Dermis microvascular lymphatic vessel endothelial cell (primary cell): ENCODE results near the gene AIF1. TPM values are rescaled to one million over a fixed set of nuclear protein-coding genes. Genes with fewer than 3 reads are reported as not detected.
A peak's percentile ranks its signal among the peaks of the same experiment; 100 is the strongest.

Experiments
- DNase-seq, 2 donors: peaks; one replicate each; pipeline versions ENCODE4 v3.0.0 to v3.0.0-alpha.2; 2010; ENCODE audit warnings: low read depth in 2 of 2
- total RNA-seq: library from RNA; depleted of rRNA; stranded (reverse); fragments of >200 nt; gene quantifications from 2 replicates; pipeline ENCODE4 v1.2.1, GENCODE V29; 2014

AIF1 gene
- total RNA-seq, 1 donor from 2014 or later = 0.13 TPM

DNA sequence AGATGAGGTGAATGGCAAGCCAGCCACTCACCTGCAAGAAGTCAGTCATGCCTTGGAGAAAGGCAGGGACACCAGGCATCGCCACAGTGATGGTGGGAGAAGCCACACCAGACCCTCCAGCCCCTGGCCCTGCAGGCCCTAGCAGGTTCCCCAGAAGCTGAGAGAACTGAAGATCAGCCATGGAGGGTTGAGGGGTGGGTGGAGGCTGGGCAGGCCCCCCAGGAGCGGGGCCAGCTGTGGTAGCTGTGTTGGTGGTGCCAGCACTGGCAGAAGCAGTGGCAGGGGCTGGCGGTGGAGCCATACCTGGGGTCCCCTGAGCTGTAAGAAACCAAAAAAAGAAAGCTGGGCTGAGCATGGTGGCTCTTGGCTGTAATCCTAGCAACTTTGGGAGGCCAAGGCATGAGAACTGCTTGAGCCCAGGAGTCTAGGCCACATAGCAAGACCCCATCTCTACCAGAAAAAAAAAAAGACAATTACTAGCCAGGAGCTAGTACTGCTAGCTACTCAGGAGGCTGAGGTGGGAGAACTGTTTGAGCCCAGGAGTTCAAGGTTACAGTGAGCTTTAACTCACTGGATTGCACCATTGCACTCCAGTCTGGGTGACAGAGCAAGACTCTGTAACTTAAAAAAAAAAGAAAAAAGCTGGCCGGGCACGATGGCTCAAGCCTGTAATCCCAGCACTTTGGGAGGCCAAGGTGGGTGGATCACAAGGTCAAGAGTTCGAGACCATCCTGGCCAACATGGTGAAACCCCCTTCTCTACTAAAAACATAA, 27.9 kb downstream of the AIF1 start:
- DNase-seq = no peak

DNA sequence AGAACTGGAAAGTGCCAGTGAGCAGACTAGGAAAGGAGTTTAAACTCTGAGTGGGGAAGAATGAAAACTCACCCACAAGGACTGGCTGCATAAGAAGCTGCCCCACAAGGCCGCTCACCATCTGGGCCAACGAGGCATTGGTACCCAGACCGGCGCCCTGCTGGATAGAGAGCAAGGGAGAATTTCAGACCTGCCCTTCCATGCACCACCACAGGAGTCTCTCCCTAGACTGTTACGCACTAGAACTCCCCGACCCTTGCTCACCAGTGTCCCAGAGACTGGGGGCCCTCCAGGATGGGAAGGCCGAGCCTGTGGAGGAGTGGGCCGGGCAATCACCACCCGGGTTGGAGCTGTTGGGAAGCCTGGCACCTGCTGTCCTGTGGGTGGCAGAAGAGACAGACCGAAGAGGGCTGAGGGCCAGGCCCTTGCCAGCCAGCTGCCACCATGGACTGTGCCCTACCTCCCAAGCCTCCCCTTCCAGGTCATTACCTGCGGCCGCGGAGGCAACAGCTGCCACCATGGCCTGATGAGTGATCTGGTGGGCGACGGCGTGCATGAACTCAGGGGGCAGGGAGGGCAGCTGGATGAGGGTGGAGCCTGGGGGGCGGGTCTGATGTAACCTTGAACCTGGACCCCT, 28.9 kb downstream of the AIF1 start:
- DNase-seq = no peak

DNA sequence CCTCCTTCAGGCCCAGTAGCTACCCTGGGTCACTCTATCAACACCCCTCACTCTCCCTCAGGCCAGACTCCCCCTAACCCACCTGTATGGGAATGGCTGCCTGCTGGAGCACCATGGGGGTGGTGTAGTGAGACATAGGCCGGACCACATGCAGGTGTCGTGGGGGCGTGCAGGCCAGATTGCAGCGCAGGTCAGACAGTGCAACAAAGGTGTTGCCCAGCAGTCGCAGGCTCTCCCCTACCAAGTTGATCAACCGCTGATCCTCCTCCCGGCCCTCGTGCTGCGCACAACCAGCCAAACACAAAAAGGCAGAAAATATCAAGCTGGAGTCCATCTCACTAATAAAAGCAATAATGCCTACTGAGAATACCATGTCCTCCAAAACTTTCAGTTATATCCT, 30.3 kb downstream of the AIF1 start:
- DNase-seq = no peak

DNA sequence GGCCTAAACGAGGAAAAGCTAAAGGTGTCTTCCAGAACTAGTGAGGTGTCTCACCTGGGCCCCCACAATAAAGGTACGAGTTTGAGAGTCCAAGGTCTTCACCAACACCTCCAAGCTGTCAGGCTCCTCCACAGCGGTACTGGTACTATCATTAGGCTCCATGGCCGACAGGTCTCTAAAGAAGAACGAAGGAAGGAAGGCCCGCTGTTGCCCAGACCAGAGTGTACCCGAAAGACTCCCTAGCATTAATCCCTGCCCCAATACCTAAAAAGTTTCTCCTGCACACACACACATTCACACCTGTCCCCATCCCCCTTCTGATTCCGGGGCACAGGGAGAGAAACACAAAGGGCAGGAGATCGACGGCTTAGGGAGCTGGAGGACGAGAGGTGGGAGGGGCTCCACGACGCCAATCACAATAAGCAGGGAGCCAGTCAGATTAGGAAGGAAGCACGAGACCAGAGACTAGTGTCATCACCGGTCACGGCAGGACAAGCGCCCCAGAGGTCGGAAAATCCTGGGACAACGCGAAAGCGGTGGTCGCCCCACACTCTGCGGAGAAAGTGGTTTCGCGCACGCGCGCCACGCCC, 36.7 kb downstream of the AIF1 start:
- peak; percentile 92 to 93 for DNase-seq

DNA sequence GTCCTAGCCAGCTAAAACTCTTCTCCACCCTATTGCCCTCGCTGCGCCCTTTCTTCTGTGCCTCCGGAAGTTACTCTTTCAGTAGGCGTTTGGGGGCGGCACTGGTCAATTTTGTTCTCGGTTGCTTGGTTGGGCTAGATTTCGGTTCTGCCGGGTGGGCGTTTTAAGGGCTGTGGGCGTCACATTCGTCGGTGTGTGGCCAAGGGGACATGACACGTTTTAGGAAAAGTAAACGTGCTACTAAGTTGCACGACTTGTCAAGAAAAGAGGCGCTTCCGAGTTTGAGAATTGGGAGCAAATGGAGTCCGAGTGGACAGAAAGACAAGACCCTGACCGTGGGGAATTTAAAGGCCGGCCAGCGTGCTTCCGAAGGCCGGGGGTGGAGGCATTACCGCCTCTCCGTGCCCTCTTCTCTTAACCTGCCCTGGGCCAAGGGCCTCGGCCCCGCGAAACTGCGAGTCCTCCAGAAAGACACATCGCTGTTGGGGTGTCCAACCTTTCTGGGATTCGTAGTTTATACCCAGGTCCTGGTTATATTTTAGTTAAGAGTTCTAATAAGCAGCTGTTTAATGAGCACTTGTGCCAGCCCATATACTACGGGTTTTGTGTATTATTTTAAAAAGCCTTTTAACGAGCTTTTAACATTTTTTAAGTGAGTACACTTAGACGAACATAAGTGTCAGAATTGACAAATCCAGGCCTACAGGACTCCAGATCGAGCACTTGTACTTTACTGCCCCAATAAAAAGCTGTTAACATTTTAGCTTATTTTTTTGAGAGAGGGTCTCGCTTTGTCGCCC, 38.1 kb downstream of the AIF1 start:
- DNase-seq = peak; percentile 87 to 93

DNA sequence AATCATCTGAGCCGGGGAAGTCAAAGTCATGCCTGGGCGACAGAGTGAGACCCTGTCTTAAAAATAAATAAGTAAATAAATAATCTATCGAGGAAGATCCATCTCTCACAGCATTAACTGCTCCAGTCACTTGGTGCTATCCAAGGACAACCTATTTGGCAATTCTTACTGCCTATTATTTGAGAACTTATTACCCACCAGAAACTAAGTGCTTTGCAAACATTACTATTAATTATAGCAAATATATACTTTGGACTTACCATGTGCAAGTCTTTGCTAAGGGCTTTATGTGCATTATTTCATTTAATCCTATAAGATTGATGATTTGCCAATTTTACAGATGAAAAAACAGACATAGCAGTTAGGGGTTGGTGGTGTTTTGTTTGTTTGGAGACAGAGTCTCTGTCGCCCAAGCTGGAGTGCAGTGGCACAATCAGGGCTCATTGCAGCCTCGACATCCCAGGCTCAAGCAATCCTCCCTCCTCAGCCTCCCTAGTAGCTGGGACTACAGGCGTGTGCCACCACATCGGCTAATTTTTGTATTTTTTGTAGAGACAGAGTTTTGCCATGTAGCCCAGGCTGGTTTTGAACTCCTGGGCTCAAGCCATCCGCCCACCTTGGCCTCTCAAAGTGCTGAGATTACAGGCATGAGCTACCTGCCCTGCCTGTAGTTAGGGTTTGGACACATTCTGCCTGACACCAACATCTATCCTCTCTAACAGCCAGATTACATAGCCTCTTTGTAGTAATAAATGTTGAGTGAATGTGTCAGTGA, 39.7 kb downstream of the AIF1 start:
- DNase-seq = no peak

DNA sequence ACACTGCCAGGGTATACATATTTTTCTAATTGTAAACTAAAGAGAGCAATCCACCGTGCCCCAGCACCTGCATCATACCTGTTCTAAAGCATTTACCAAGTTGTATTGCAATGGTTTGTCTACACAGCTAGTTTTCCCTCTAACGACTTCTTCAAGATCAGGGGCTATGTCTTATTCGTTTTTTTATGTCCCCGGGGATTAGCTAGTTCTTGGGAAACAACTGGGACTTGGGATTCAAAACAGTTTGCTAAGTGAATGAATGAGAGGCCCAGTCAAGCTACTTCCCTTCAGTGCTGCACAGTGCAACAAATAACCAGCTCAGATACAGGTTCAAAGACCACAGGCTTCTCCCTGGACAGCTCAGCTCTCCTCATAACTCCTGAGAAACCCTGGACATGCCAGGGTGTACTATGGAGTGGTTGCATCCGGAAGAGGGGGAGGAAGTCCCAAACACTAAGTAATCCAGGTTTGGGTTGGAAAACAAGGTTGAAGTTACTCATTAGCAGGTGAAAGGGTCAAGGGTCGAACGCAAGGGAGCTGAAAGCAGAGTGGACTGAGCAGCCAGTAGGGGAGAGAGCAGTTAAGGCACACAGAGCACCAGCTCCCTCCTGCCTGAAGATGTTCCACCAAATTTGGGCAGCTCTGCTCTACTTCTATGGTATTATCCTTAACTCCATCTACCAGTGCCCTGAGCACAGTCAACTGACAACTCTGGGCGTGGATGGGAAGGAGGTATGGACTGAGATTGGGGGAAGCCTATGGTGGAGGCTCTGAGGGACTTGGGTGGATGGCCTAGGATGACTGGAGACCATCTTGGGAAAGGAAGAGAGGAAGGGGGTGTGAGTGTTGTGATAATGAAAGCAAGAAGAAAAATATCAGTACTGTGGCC, 40.6 kb downstream of the AIF1 start, which contains the start of gene APOM:
Gene APOM, plus strand, starts transcription at position 546 of the 889 bp plus-strand sequence. Its CDS starts 73 bp downstream, at position 619.
- DNase-seq = no peak

DNA sequence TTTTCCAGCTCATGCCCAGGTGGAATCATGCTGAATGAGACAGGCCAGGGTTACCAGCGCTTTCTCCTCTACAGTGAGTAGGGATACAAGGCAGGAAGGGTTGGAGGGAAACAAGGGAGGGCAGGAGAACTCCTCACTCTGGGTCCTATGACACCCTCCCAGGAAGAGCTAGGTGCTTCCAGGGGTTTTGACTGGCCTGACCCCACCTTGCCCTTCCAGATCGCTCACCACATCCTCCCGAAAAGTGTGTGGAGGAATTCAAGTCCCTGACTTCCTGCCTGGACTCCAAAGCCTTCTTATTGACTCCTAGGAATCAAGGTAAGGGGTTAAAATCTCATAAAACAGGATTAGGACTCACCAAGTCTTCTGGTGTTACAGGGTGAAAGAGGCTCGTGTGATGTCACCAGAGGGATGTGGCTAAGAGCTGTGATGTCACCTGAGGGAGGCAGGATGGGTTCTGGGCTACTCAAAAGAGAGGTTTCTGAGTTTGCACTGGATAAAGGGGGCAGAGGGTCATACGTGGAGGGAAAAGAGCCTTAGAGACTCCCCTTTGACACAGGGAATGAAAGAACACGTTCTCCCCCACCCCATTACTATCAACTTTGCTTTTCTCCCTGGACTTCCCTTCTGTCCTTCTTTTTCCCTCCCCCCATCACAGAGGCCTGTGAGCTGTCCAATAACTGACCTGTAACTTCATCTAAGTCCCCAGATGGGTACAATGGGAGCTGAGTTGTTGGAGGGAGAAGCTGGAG, 42.5 kb downstream of the AIF1 start:
- no peak for DNase-seq

DNA sequence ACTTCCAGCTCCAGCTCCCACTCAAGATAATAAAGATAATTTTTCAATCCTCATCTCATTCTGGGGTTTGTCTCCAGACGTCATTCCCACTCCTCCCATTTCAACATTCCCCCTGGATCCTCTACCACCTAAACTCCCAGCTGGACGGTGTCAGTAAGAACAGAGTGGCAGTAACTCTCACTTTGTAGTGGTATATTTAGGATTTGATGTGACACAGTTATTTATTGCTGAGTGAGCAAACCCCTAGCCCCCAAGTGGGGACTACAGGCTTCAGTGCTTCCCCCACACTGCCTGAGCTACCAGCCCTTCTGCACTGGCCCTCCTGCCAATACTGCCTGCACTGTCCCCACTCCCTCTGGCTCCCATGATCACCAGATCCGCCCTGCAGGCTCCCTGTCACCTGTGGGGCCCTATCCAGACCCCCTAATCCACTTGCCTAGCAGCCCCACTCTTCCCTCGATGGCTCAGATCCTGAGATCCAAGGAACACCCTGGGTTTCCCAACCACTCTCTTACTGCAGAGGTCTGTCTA, 43.2 kb downstream of the AIF1 start:
- DNase-seq = no peak

DNA sequence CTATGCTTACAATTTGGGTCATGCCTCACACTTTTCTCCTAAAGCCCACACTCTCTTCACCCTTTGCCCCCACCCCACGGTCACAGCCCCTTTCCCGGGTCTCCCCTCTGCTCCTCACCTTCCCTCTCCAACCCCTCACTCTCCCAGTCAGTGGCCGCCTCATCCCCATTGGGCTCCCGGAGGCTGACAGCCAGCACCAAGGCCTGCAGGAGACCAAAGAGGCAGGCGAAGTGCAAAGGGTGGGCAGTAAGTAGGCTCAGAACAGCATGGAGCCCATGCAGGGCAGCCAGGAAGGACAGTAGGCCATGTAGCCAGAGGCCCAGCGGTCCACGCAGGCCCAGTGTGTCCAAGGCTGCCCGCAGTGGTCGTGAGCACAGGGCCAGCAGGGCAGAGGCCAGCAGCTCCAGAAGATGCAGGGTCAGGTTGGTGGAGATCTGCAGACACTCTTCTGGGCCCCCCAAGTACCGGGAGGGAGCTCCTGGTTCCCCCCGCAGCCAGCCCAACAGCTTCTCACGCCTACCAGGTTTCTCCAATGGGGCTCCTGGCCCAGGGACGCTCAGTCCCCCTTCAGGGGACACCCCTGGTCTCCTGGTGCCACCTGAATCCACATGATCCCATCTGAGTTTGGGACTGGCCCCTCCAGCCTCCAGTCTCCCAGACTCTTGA, 44.1 kb downstream of the AIF1 start:
- DNase-seq = no peak

DNA sequence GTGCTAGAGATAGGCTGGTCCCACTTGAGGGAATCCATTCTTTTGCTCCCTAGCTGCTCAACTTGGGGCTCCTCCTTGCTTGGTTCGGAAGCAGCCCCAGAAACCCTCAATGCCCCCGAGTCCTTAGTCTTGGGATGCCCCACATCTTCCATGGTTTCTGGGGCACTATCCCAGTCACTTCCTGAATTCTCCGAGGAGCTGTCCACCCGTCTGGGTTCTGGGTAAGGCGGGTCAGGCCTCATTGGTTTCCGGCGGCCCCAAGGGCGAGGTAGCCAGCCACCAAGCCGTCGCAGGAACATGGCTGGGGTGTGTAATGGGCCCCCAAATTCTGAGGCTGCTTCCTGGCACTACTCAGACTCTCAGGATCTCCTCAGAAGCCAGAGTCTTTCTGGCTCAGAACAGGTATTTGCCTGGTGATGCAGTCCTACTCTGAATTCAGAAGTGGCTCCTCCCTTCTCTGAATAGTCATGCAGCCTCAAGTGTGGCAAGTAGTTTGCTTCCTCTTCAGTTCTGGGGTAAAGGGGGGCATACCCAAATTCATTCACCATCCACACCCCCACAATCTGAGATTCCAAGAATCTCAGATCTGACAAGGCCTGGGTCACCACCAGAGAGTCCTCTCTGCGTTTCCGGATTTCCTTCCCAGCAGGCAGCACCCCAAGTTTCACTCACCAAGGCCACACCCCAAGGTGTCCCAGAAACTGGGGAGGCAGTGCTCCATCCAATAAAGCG, 44.8 kb downstream of the AIF1 start:
- peak in 1 of 2 donors; percentile 37 for DNase-seq

DNA sequence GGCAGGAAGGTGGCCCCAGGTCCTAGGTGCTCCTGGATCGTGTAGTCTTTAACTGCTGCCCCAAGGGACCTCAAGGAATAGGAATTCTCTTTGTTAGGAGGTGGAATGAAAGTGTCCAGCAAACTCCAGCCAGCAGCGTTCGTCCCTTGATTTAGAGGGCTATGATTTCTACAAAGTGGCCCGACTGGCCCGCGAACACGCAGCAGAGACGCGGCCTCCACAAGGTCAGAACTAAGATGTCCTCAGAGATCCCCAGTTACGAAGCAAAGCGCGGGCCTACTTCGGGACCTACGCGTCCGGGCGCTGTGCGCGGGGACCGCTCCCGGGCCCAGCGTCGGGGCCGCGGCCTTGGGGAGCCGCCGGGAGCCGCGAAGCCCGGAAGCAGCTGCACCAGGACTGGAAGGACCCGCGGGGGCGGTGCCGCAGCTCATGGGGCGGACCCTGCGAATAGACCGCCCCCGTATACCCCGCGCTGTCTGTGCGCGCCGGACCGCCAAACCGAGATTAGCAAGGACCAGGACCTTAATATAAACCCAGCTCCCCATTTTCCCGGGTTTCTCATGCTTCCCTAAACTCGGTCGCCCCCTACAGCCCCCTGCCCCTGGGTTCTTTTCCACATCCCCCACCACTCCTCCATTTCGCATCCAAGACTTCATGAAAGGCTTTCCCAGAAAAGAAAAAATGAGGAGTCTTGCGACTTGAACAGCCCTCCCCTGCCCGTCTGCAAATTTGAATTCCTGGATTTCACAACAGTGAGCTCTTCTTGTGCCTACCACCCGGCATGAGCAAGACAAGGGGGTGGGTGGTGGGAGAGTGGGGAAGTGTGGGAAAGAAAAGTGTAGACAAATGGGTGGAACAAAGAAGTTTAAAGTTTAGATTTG, 45.6 kb downstream of the AIF1 start, which contains the start of gene C6orf47:
Gene C6orf47, minus strand, starts transcription at position 398 of the 881 bp plus-strand sequence. CDS start 831 bp downstream, outside the sequence.
- DNase-seq = peak; percentile 63 to 88

DNA sequence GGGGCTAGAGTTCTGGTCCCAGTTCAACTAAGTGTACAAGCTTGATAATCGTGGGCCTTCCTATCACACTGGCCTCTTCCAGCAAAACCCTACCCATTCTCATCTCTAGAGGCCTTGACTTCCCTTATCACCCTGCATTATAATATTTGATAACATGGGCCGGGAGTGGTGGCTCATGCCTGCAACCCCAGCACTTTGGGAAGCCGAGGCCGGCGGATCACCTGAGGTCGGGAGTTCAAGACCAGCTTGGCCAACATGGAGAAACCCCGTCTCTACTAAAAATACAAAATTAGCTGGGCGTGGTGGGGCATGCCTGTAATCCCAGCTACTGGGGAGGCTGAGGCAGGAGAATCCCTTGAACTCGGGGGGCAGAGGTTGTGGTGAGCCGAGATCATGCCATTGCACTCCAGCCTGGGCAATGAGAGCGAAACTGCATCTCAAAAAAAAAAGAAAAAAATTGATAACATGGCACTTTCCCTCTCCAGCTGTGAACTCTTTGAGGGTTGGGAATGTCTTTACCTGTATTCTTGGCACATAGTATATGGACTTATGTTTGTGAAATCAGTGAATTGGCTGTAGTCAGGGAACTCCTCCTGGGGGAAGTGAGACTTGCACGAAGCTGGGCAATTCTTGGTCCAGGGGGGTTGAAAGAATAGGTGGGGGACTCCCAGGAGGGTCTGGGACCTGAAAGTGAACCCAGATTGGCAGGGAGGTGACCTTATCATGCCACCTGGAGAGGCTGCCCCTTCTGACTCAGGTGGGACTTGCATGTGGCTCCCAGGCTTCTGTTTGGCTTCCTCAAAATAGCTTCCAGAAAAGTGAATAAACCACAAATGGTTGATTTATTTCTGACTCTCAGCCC, 46.5 kb downstream of the AIF1 start:
- no peak for DNase-seq

DNA sequence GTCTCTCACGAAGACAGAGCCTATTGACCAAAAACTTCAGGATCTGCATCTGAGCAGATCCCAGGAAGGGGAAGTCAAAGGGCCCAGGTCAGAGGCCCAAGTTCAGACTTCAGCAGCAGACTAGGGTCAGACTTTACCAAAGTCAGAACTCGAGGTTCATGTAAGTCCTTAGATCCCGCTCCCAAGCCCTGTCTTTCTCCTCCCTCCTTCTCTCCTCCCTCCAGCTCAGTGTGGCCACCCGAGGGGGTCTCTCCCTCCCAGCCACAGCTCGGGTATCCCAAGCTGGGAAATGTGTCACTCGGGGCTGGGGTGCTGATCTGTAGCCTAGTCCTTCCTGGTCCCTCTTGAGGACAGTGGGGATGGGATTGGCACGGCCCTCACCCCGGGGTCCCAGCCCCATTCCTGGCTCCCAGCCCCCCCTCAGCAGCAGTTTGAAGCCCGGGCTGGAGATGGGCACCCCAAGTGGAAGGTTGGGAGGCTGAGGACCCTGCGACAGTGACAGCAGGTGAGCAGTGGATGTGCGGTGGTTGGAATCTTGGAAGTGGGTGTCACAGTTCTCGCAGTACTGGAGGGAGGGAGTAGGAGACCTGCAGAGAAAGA, 47.2 kb downstream of the AIF1 start:
- no peak for DNase-seq
